WTC11 (cell line): ENCODE data around the gene EIF3A. TPM values are rescaled to one million over a fixed set of nuclear protein-coding genes. Genes with fewer than 3 reads are reported as not detected.

Experiments
- ATAC-seq: fragments of 200-7000 bp; cut with Tn5 transposase; 2 replicates; pipeline ENCODE4 v1.10.0; 2021; ENCODE audit warnings: mild to moderate bottlenecking, moderate library complexity
- CTCF ChIA-PET: fragments of 300-600 bp; sonication (Branson Sonifier 250); formaldehyde crosslinking; loops from one replicate; lab custom pipeline; 2021; ENCODE audit warnings: antibody characterized with exemption; lab: Charles Lee
- POLR2A ChIA-PET: fragments of 350-600 bp; sonication (Branson Sonifier 250); formaldehyde crosslinking; loops from one replicate; lab custom pipeline; 2021; ENCODE audit warnings: antibody characterized with exemption; lab: Charles Lee
- DNase-seq: peaks from one replicate; pipeline ENCODE4 v3.0.0; 2021; ENCODE audit warnings: low spot score
- H3K27ac Mint-ChIP-seq: 2 replicates; pipeline ENCODE4 v1.8.0; 2021; ENCODE audit warnings: mixed read lengths
- H3K27me3 Mint-ChIP-seq: 2 replicates; pipeline ENCODE4 v1.8.0; 2021; ENCODE audit warnings: low read depth, mild to moderate bottlenecking, moderate library complexity, mixed read lengths
- H3K36me3 Mint-ChIP-seq: 2 replicates; pipeline ENCODE4 v1.8.0; 2021; ENCODE audit warnings: mixed read lengths
- H3K4me1 Mint-ChIP-seq: 2 replicates; pipeline ENCODE4 v1.8.0; 2022; ENCODE audit warnings: mixed read lengths
- H3K4me3 Mint-ChIP-seq: 2 replicates; pipeline ENCODE4 v1.8.0; 2021; ENCODE audit warnings: mild to moderate bottlenecking, moderate library complexity, mixed read lengths
- H3K9me3 Mint-ChIP-seq: 2 replicates; pipeline ENCODE4 v1.8.0; 2021; ENCODE audit warnings: mixed read lengths
- ATF2 ChIP-seq: sonication (generic); formaldehyde crosslinking; IDR thresholded peaks from 2 replicates; pipeline ENCODE4 v1.8.1; 2022; ENCODE audit warnings: low read depth, missing genetic modification reagents, borderline replicate concordance
- ATF3 ChIP-seq: sonication (generic); formaldehyde crosslinking; conservative IDR thresholded peaks from 2 replicates; pipeline ENCODE4 v1.8.1; 2022; ENCODE audit warnings: mild to moderate bottlenecking, missing genetic modification reagents
- E2F4 ChIP-seq: sonication (generic); formaldehyde crosslinking; IDR thresholded peaks from 2 replicates; pipeline ENCODE4 v1.8.1; 2022; ENCODE audit warnings: low read depth, mild to moderate bottlenecking, moderate library complexity, missing genetic modification reagents, borderline replicate concordance
- EMX1 ChIP-seq: fragments of 250-450 bp; sonication (Bioruptor Pico); IDR thresholded peaks from 2 replicates; pipeline ENCODE4 v1.8.0; 2021; ENCODE audit warnings: mild to moderate bottlenecking
- ETV6 ChIP-seq: sonication (generic); formaldehyde crosslinking; IDR thresholded peaks from 2 replicates; pipeline ENCODE4 v1.8.1; 2022; ENCODE audit warnings: mild to moderate bottlenecking, missing genetic modification reagents
- PRRX2 ChIP-seq: fragments of 250-450 bp; sonication (Bioruptor Pico); IDR thresholded peaks from 2 replicates; pipeline ENCODE4 v1.8.0; 2021; ENCODE audit warnings: mild to moderate bottlenecking
- SMAD4 ChIP-seq: sonication (generic); formaldehyde crosslinking; IDR thresholded peaks from 2 replicates; pipeline ENCODE4 v1.8.0; 2022; ENCODE audit warnings: mild to moderate bottlenecking, missing genetic modification reagents
- USF1 ChIP-seq: sonication (generic); formaldehyde crosslinking; IDR thresholded peaks from 2 replicates; pipeline ENCODE4 v1.8.0; 2022; ENCODE audit warnings: mild to moderate bottlenecking, missing genetic modification reagents
- USF2 ChIP-seq: sonication (generic); formaldehyde crosslinking; IDR thresholded peaks from 2 replicates; pipeline ENCODE4 v1.8.1; 2023; ENCODE audit warnings: mild to moderate bottlenecking, missing genetic modification reagents, moderate library complexity
- ZBTB43 ChIP-seq: sonication (generic); formaldehyde crosslinking; IDR thresholded peaks from 2 replicates; pipeline ENCODE4 v1.8.1; 2023; ENCODE audit warnings: mild to moderate bottlenecking, missing genetic modification reagents
- ZNF281 ChIP-seq: sonication (generic); formaldehyde crosslinking; IDR thresholded peaks from 2 replicates; pipeline ENCODE4 v1.8.0; 2023; ENCODE audit warnings: mild to moderate bottlenecking, missing genetic modification reagents
- ZNF317 ChIP-seq: sonication (generic); formaldehyde crosslinking; IDR thresholded peaks from 2 replicates; pipeline ENCODE4 v1.8.1; 2023; ENCODE audit warnings: low read depth, mild to moderate bottlenecking, moderate library complexity, missing genetic modification reagents, borderline replicate concordance
- ZNF532 ChIP-seq: fragments of 250-450 bp; sonication (Bioruptor Pico); IDR thresholded peaks from 2 replicates; pipeline ENCODE4 v1.9.0; 2021; ENCODE audit warnings: mild to moderate bottlenecking, borderline replicate concordance
- total RNA-seq: library from RNA; stranded (reverse); gene quantifications from 3 replicates; pipeline ENCODE4 v1.2.3, GENCODE V29; 2021

The EIF3A gene
- total RNA-seq, 1 experiment from 2014 or later: 213 TPM

GRCh38 chr10:119105155-119105554 is 24.5 kb upstream of the EIF3A start:
- peaks cover 6% of the 10 kb centered on the region for H3K4me1 Mint-ChIP-seq
- no peak overlapping the region for H3K27ac Mint-ChIP-seq
- ChIA-PET CTCF (interaction anchor here (1.8 kb wide), 1 partner anchor 29 kb away, joined by 4 read pairs; no protein-coding TSS in a partner anchor), POLR2A (interaction anchor here (1.2 kb wide), 1 partner anchor 24 kb away, joined by 4 read pairs; no protein-coding TSS in a partner anchor)
- peak overlapping the region; percentile 74 for H3K4me3 Mint-ChIP-seq
- TF ChIP-seq ZNF317 (no peak), ATF2 (CRISPR knock-in tag) (no peak), E2F4 (CRISPR knock-in tag) (no peak), ATF3 (CRISPR knock-in tag) (no peak)
- TF ChIP-seq, all 79 proteins: peak for 0
- DNase-seq (no peak), ATAC-seq (no peak)
- Mint-ChIP-seq H3K36me3 (peaks cover 17% of the 10 kb centered on the region), H3K9me3 (no peaks in the 10 kb centered on the region), H3K27me3 (peaks cover 3% of the 10 kb centered on the region; the same call in 1 of the 2 replicates)

GRCh38 chr10:119104654-119105015 is 24.0 kb upstream of the EIF3A start:
- peak; percentile 20 for DNase-seq
- ATAC-seq: peak; percentile 4; the same call in 1 of the 2 replicates
- H3K27me3 Mint-ChIP-seq: peaks cover 3% of the 10 kb centered on the region; the same call in 1 of the 2 replicates
- ChIA-PET POLR2A (interaction anchor here (1.0 to 1.2 kb wide), 4 partner anchors 23 to 75 kb away, joined by 3 to 4 read pairs (median 3); partner anchors contain the start of genes EIF3A and NANOS1), CTCF (interaction anchor here (0.9 to 2.3 kb wide), 4 partner anchors 19 to 105 kb away, joined by 3 to 9 read pairs (median 6); no protein-coding TSS in a partner anchor)
- no peak overlapping the region for H3K27ac Mint-ChIP-seq
- TF ChIP-seq SMAD4 (CRISPR knock-in tag) (no peak), USF2 (CRISPR knock-in tag) (peak; percentile 74), EMX1 (CRISPR knock-in tag) (no peak), PRRX2 (CRISPR knock-in tag) (no peak), ZBTB43 (CRISPR knock-in tag) (no peak), ZNF532 (CRISPR knock-in tag) (no peak), USF1 (peak; percentile 70; the same call in 1 of the 2 replicates), ETV6 (CRISPR knock-in tag) (no peak), ZNF281 (CRISPR knock-in tag) (no peak)
- no peaks in the 10 kb centered on the region for H3K9me3 Mint-ChIP-seq
- H3K4me1 Mint-ChIP-seq: peaks cover 6% of the 10 kb centered on the region
- peak overlapping the region; percentile 74 for H3K4me3 Mint-ChIP-seq
- peaks cover 12% of the 10 kb centered on the region for H3K36me3 Mint-ChIP-seq
